Endothelial cell of umbilical vein (primary cell): ENCODE data around the gene KCNE3. TPM values are rescaled to one million over a fixed set of nuclear protein-coding genes. Genes with fewer than 3 reads are reported as not detected.
"Not testable (repeated sequence)": the region's sequence is repeated elsewhere in the genome, so short reads cannot be mapped to it uniquely, and the experiment has no call there.

Source experiments
- BruUV-seq: library from RNA; stranded (reverse); fragments of 400-500 nt; replicated peaks from 2 replicates; lab custom pipeline; 2021; lab: Mats Ljungman, UMichigan
- CTCF ChIA-PET: fragments of 300-600, 350-600 bp; sonication (Branson Sonifier 250); formaldehyde crosslinking; loops from one replicate; lab custom pipeline; 2021; ENCODE audit warnings: antibody characterized with exemption, inconsistent platforms; lab: Charles Lee
- POLR2A ChIA-PET: fragments of 300-600, 350-600 bp; sonication (Branson Sonifier 250); formaldehyde crosslinking; loops from one replicate; lab custom pipeline; 2021; ENCODE audit warnings: antibody characterized with exemption, inconsistent platforms; lab: Charles Lee
- DNase-seq: peaks from one replicate; pipeline ENCODE4 v3.0.0-alpha.2; 2011; ENCODE audit warnings: low read depth, low spot score
- FAIRE-seq: peaks from 2 replicates; lab custom pipeline; 2011; peaks lifted over from hg19 to GRCh38; lab: Jason Lieb, UNC
- H2AFZ ChIP-seq: 2 replicates; pipeline ENCODE4 v1.6.0; 2012; ENCODE audit warnings: low read depth, low read length, control low read depth, inconsistent platforms
- H3K27ac ChIP-seq: 2 replicates; pipeline ENCODE4 v1.5.1; 2011; ENCODE audit warnings: low read depth, mild to moderate bottlenecking, control low read depth, low read length, moderate library complexity; ENCODE audit not compliant: insufficient read depth
- H3K27me3 ChIP-seq, 2 experiments: 2 replicates each; pipeline versions ENCODE4 v1.6.0 to v1.6.1; 2011; ENCODE audit warnings: low read length in 2 of 2, mixed read lengths in 1 of 2; ENCODE audit not compliant: control insufficient read depth in 2 of 2, insufficient read depth in 2 of 2
- H3K36me3 ChIP-seq, 2 experiments: 2 replicates in 1 of 2; 3 replicates in 1 of 2; pipeline ENCODE4 v1.5.1; 2011; ENCODE audit warnings: low read length in 2 of 2, mild to moderate bottlenecking in 1 of 2, moderate library complexity in 1 of 2; ENCODE audit not compliant: control insufficient read depth in 2 of 2, insufficient read depth in 2 of 2; ENCODE audit errors: extremely low read depth in 1 of 2
- H3K4me1 ChIP-seq: 3 replicates; pipeline ENCODE4 v1.5.1; 2011; ENCODE audit warnings: mild to moderate bottlenecking, low read length; ENCODE audit not compliant: control insufficient read depth, insufficient read depth; ENCODE audit errors: extremely low read depth
- H3K4me2 ChIP-seq: 2 replicates; pipeline ENCODE4 v1.6.1; 2011; ENCODE audit warnings: low read length, control low read depth, mixed read lengths; ENCODE audit not compliant: insufficient read depth
- H3K4me3 ChIP-seq, 3 experiments: fragments of 200-600 bp in 1 of 3; sonication (generic), shearing (Covaris generic) in 1 of 3; replicated peaks in 1 of 3; 2 replicates each; pipeline ENCODE4 v1.5.1; 2011 to 2016; ENCODE audit warnings: control low read depth in 3 of 3, low read length in 3 of 3, mild to moderate bottlenecking in 2 of 3, inconsistent platforms in 1 of 3, low read depth in 1 of 3, moderate library complexity in 1 of 3; ENCODE audit not compliant: insufficient read depth in 1 of 3
- H3K79me2 ChIP-seq: 2 replicates; pipeline ENCODE4 v1.6.0; 2012; ENCODE audit warnings: low read length, inconsistent platforms; ENCODE audit not compliant: control insufficient read depth, insufficient read depth
- H3K9ac ChIP-seq: replicated peaks from 2 replicates; pipeline ENCODE3; 2011; ENCODE audit warnings: low read length, control low read depth; ENCODE audit not compliant: insufficient read depth; ENCODE audit errors: extremely low read depth
- H3K9me1 ChIP-seq: replicated peaks from 3 replicates; pipeline ENCODE4 v1.6.0; 2011; ENCODE audit warnings: mild to moderate bottlenecking, low read length; ENCODE audit not compliant: control insufficient read depth, insufficient read depth; ENCODE audit errors: extremely low read depth
- H3K9me3 ChIP-seq: replicated peaks from 2 replicates; pipeline ENCODE4 v1.5.1; 2012; ENCODE audit warnings: low read length, inconsistent platforms; ENCODE audit not compliant: control insufficient read depth, insufficient read depth
- H4K20me1 ChIP-seq: replicated peaks from 2 replicates; pipeline ENCODE3; 2011; ENCODE audit warnings: mild to moderate bottlenecking, low read length; ENCODE audit not compliant: control insufficient read depth, insufficient read depth; ENCODE audit errors: extremely low read depth
- CTCF ChIP-seq, 2 donors: IDR thresholded peaks; 1 replicate in 1 of 2; 2 replicates in 1 of 2; pipeline ENCODE4 v1.5.1; 2011; ENCODE audit warnings: low read length in 2 of 2, mild to moderate bottlenecking in 2 of 2, moderate library complexity in 2 of 2, control low read depth in 1 of 2, inconsistent platforms in 1 of 2, low read depth in 1 of 2; ENCODE audit not compliant: insufficient read depth in 1 of 2; ENCODE audit errors: extremely low read depth in 1 of 2
- EZH2 ChIP-seq: IDR thresholded peaks from 2 replicates; pipeline ENCODE4 v1.6.1; 2012; ENCODE audit warnings: borderline replicate concordance, low read depth, mild to moderate bottlenecking, moderate library complexity, low read length, inconsistent platforms; ENCODE audit not compliant: severe bottlenecking
- FOS ChIP-seq: IDR thresholded peaks from 2 replicates; pipeline ENCODE4 v1.6.1; 2011; ENCODE audit warnings: mild to moderate bottlenecking, low read length, moderate library complexity, borderline replicate concordance; ENCODE audit not compliant: insufficient read depth
- GATA2 ChIP-seq: IDR thresholded peaks from 2 replicates; pipeline ENCODE4 v1.7.0; 2011; ENCODE audit warnings: low read depth, mild to moderate bottlenecking, moderate library complexity, mixed read lengths, low read length; ENCODE audit not compliant: insufficient read length, insufficient read depth
- JUN ChIP-seq: IDR thresholded peaks from 2 replicates; pipeline ENCODE4 v1.6.1; 2011; ENCODE audit warnings: borderline replicate concordance, low read depth; ENCODE audit not compliant: insufficient read length, insufficient read depth
- MAX ChIP-seq: IDR thresholded peaks from 2 replicates; pipeline ENCODE4 v1.6.1; 2011; ENCODE audit not compliant: insufficient read depth, insufficient read length
- MYC ChIP-seq: IDR thresholded peaks from one replicate; pipeline ENCODE4 v1.6.1; 2011; ENCODE audit warnings: mild to moderate bottlenecking, low read depth, low read length
- POLR2A ChIP-seq: IDR thresholded peaks from 2 replicates; pipeline ENCODE4 v1.6.1; 2012; ENCODE audit warnings: low read depth, mild to moderate bottlenecking, control low read depth, low read length
- POLR2AphosphoS5 ChIP-seq: IDR thresholded peaks from 2 replicates; pipeline ENCODE4 v1.6.1; 2012; ENCODE audit warnings: low read depth, mild to moderate bottlenecking, control low read depth, low read length, moderate library complexity; ENCODE audit not compliant: insufficient read depth
- dilution Hi-C: fragments of 300-500 bp; cut with MboI; formaldehyde crosslinking; loops from one replicate; pipeline ENCODE4 v1.15.0; 2019; ENCODE audit warnings: low sequenced_read_pairs; ENCODE audit not compliant: extremely low pct_ligation_motif_present
- intact Hi-C: fragments of 100-400 bp; cut with micrococcal nuclease; formaldehyde crosslinking; loops from one replicate; pipeline ENCODE4 v1.10.0; 2022
- polyA plus RNA-seq, 4 experiments: library from polyadenylated mRNA; depleted of rRNA in 3 of 4; stranded (reverse) in 3 of 4; unstranded in 1 of 4; fragments of >200 nt; gene quantifications; 2 replicates each; pipeline versions ENCODE4 v1.2.1 to v1.2.3, GENCODE V29; 2011 to 2012; ENCODE audit warnings: missing spikeins in 1 of 4
- total RNA-seq: library from RNA; stranded (reverse); gene quantifications from 2 replicates; pipeline ENCODE4 v1.2.3, GENCODE V29; 2021

KCNE3 gene
- total and polyA plus RNA-seq, 2 donors (not counting 3 experiments of a cell fraction or from before 2014, with no cell fraction given), result 0.97 to 2.2 TPM

- Histone ChIP-seq H3K79me2 (no peaks in the 10 kb centered on the region), H3K4me2 (no peak overlapping the region), H3K27me3 (no peaks in the 10 kb centered on the region), H4K20me1 (no peaks in the 10 kb centered on the region), H3K9me1 (no peaks in the 10 kb centered on the region), H3K36me3 (no peaks in the 10 kb centered on the region), H3K9ac (no peak overlapping the region), H3K9me3 (no peaks in the 10 kb centered on the region), H2AFZ (no peak overlapping the region), H3K4me1 (peaks cover 24% of the 10 kb centered on the region), H3K4me3 (no peak overlapping the region), H3K27ac (no peak overlapping the region)
- FAIRE-seq (no peak), DNase-seq (no peak)
- no TSS peak for BruUV-seq
- CTCF ChIA-PET, result interaction anchor here (1.9 to 2.0 kb wide), 2 partner anchors 32 to 36 kb away, joined by 7 to 8 read pairs; no protein-coding TSS in a partner anchor
- dilution Hi-C loops, result no loop called here
- POLR2A ChIA-PET, result no interaction called here
- intact Hi-C loops, result no loop called here
- no peak for TF ChIP-seq JUN
- no peak for TF ChIP-seq MAX
- no peak for TF ChIP-seq POLR2AphosphoS5
- TF ChIP-seq FOS, result no peak
- TF ChIP-seq CTCF (IDR thresholded peaks at IDR 0.05; ENCODE audit: extremely low read depth in 1 of 2, insufficient read depth in 1 of 2, low read depth in 1 of 2, low read length in 2 of 2), result no peak
- TF ChIP-seq POLR2A, result no peak
- TF ChIP-seq EZH2, result no peak
- TF ChIP-seq GATA2, result no peak
- TF ChIP-seq MYC, result no peak
Measured at GRCh38 chr11:74417379-74417804, 50.0 kb downstream of the KCNE3 start.

GRCh38 chr11:74416974-74417373 is 50.4 kb downstream of the KCNE3 start:
- H3K4me1 ChIP-seq, result peaks cover 24% of the 10 kb centered on the region
- H3K9ac ChIP-seq, H3K4me2 ChIP-seq, POLR2A ChIA-PET, H4K20me1 ChIP-seq, DNase-seq, H3K27me3 ChIP-seq, H3K9me1 ChIP-seq, dilution Hi-C loops, H3K27ac ChIP-seq, BruUV-seq, FAIRE-seq, H3K79me2 ChIP-seq, intact Hi-C loops, H2AFZ ChIP-seq, H3K9me3 ChIP-seq, H3K36me3 ChIP-seq, H3K4me3 ChIP-seq: not testable (repeated sequence)
- CTCF ChIA-PET, result interaction anchor here (1.9 kb wide), 1 partner anchor 32 kb away, joined by 7 read pairs; no protein-coding TSS in a partner anchor
